PC-9 (cell line): ENCODE data around the gene TGFBI.

Experiments
- EZH2 ChIP-seq: fragments of 200-600 bp; sonication (generic); IDR thresholded peaks from 2 replicates; pipeline ENCODE4 v1.8.0; 2017; ENCODE audit warnings: antibody characterized with exemption, low read depth
- TF ChIP-seq, protein P1 (sequence below): fragments of 200-600 bp; sonication (generic); conservative IDR thresholded peaks from 2 replicates; pipeline ENCODE4 v1.6.1; 2017; ENCODE audit warnings: mixed run types, antibody characterized with exemption, mild to moderate bottlenecking, moderate library complexity

DNA sequence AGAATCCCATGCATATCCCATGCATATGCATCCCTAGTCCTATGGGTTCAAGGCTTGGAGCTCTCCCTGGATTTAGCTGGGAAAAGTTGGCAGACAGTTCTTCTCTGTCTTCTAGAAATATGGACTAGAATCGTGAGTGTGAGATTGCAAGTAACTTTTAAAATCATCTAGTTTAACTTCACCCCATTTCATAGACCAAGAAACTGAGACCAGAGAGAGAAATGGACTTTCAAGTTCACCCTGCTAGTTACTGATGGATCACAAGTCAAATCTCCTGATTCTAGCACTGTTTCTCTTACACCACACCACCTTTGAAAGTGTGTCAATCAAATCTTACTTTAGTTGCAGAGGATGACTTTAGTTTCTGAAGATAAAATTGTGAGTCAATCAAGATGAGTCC lies 13.4 kb downstream of the TGFBI start:
- TF ChIP-seq, protein P1, sequence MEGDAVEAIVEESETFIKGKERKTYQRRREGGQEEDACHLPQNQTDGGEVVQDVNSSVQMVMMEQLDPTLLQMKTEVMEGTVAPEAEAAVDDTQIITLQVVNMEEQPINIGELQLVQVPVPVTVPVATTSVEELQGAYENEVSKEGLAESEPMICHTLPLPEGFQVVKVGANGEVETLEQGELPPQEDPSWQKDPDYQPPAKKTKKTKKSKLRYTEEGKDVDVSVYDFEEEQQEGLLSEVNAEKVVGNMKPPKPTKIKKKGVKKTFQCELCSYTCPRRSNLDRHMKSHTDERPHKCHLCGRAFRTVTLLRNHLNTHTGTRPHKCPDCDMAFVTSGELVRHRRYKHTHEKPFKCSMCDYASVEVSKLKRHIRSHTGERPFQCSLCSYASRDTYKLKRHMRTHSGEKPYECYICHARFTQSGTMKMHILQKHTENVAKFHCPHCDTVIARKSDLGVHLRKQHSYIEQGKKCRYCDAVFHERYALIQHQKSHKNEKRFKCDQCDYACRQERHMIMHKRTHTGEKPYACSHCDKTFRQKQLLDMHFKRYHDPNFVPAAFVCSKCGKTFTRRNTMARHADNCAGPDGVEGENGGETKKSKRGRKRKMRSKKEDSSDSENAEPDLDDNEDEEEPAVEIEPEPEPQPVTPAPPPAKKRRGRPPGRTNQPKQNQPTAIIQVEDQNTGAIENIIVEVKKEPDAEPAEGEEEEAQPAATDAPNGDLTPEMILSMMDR = no peak
- TF ChIP-seq EZH2 = no peak
